Kidney (tissue), 14 donors: ENCODE results near the gene GDF2. TPM values are rescaled to one million over a fixed set of nuclear protein-coding genes. Genes with fewer than 3 reads are reported as not detected.
A peak's percentile ranks its signal among the peaks of the same experiment; 100 is the strongest.

Source experiments
- DNase-seq, 5 donors: peaks; one replicate each; pipeline ENCODE4 v3.0.0-alpha.2; 2013 to 2020
- FAIRE-seq: peaks from 2 replicates; lab custom pipeline; 2012; peaks lifted over from hg19 to GRCh38; lab: Jason Lieb, UNC
- H3K27ac ChIP-seq, 2 donors: one replicate each; pipeline ENCODE4 v1.7.0; 2013; ENCODE audit warnings: low read depth in 2 of 2, low read length in 2 of 2, inconsistent platforms in 1 of 2
- H3K27me3 ChIP-seq: one replicate; pipeline ENCODE4 v1.7.1; 2013; ENCODE audit warnings: low read length, inconsistent platforms; ENCODE audit not compliant: control insufficient read depth, insufficient read depth
- H3K36me3 ChIP-seq, 3 donors: one replicate each; pipeline versions ENCODE4 v1.7.0 to v1.7.1; 2013; ENCODE audit warnings: low read length in 3 of 3, control low read depth in 1 of 3, inconsistent platforms in 1 of 3; ENCODE audit not compliant: insufficient read depth in 3 of 3, control insufficient read depth in 2 of 3
- H3K4me1 ChIP-seq, 3 donors: one replicate each; pipeline versions ENCODE4 v1.7.0 to v1.7.1; 2013; ENCODE audit warnings: low read length in 3 of 3, inconsistent platforms in 1 of 3, low read depth in 1 of 3; ENCODE audit not compliant: control insufficient read depth in 2 of 3, insufficient read depth in 2 of 3
- H3K4me3 ChIP-seq, 3 donors: one replicate each; pipeline versions ENCODE4 v1.7.0 to v1.8.1; 2013; ENCODE audit warnings: low read length in 3 of 3, control low read depth in 1 of 3, inconsistent platforms in 1 of 3
- H3K9ac ChIP-seq, 3 donors: one replicate each; pipeline versions ENCODE4 v1.7.0 to v1.7.1; 2013; ENCODE audit warnings: low read length in 3 of 3, control low read depth in 1 of 3, inconsistent platforms in 1 of 3
- H3K9me3 ChIP-seq, 3 donors: one replicate each; pipeline versions ENCODE4 v1.7.0 to v1.7.1; 2013; ENCODE audit warnings: low read length in 3 of 3, control low read depth in 1 of 3, inconsistent platforms in 1 of 3; ENCODE audit not compliant: control insufficient read depth in 2 of 3, insufficient read depth in 1 of 3
- CTCF ChIP-seq: IDR thresholded peaks from 3 replicates; pipeline ENCODE4 v1.5.1; 2012; ENCODE audit warnings: mild to moderate bottlenecking, moderate library complexity, borderline replicate concordance; ENCODE audit not compliant: insufficient read depth; ENCODE audit errors: extremely low read depth
- intact Hi-C: fragments of 100-400 bp; cut with DNase I; formaldehyde crosslinking; loops from one replicate; pipeline ENCODE4 v1.11.1; 2022
- polyA plus RNA-seq: library from polyadenylated mRNA; stranded (reverse); fragments of 350-450 nt; fragmentation: Illumina TruSeq; extraction: RNeasy Lipid Tissue Mini Kit (QIAGEN cat#74804); gene quantifications from one replicate; pipeline ENCODE4 v1.2.3, GENCODE V29; 2014; ENCODE audit warnings: low read depth, low replicate concordance; ENCODE audit not compliant: insufficient read depth
- total RNA-seq: library from RNA; stranded (reverse); fragmentation: NEBNext Ultra II Directional; extraction: Animal tissue kit (Norgen Biotek cat#: 25700); gene quantifications from one replicate; pipeline ENCODE4 v1.2.1, GENCODE V29; 2021
- donor health status: control.
- donor health status: control.
- donor health status: control.
- donor health status: control.
- donor health status: control.
- donor health status: DM: yes; HTN: yes; CAD: no.
- donor health status: Normal renal cell carcinoma (clear cell type).

GDF2 gene
- total and polyA plus RNA-seq, 2 donors from 2014 or later, result not detected

- H3K27me3 ChIP-seq, result no peaks in the 10 kb centered on the region
- H3K4me3 ChIP-seq, result no peak overlapping the region
- H3K4me1 ChIP-seq, result peaks cover 0 to 8% (median 5%) of the 10 kb centered on the region in 3 donors
- DNase-seq (peak; percentile 38 to 55 (median 49)), FAIRE-seq (no peak)
- intact Hi-C loops, result no loop called here
- no peaks in the 10 kb centered on the region for H3K9me3 ChIP-seq
- H3K36me3 ChIP-seq, result no peaks in the 10 kb centered on the region
- no peak for TF ChIP-seq CTCF
- H3K27ac ChIP-seq, result no peak overlapping the region
- no peak overlapping the region for H3K9ac ChIP-seq
These were observed 45.4 kb downstream of the GDF2 start for GRCh38 chr10:47367646-47368045.

- Histone ChIP-seq H3K9ac (no peak overlapping the region), H3K27me3 (no peaks in the 10 kb centered on the region), H3K36me3 (no peaks in the 10 kb centered on the region), H3K4me1 (peaks cover 0 to 8% (median 5%) of the 10 kb centered on the region in 3 donors), H3K9me3 (no peaks in the 10 kb centered on the region), H3K4me3 (no peak overlapping the region), H3K27ac (no peak overlapping the region)
- FAIRE-seq (no peak), DNase-seq (peak in 2 of 5 donors; percentile 42 to 66)
- no peak for TF ChIP-seq CTCF
- intact Hi-C loops, result no loop called here
These were observed 46.4 kb downstream of the GDF2 start for GRCh38 chr10:47368431-47369180.

- H3K9me3 ChIP-seq, result no peaks in the 10 kb centered on the region
- H3K27me3 ChIP-seq, result no peaks in the 10 kb centered on the region
- H3K36me3 ChIP-seq, result no peaks in the 10 kb centered on the region
- no peak for FAIRE-seq
- no peak overlapping the region for H3K9ac ChIP-seq
- H3K27ac ChIP-seq, result no peak overlapping the region
- TF ChIP-seq CTCF, result no peak
- H3K4me1 ChIP-seq, result peaks cover 0 to 5% (median under 1%) of the 10 kb centered on the region in 3 donors
- intact Hi-C loops, result no loop called here
- no peak overlapping the region for H3K4me3 ChIP-seq
- peak in 2 of 5 donors; percentile 26 to 41 for DNase-seq
These were observed 47.1 kb downstream of the GDF2 start for GRCh38 chr10:47369251-47369894.
